ENCODE results near the gene TOM1. TPM values are rescaled to one million over a fixed set of nuclear protein-coding genes. Genes with fewer than 3 reads are reported as not detected.

Gene TOM1
- total and polyA plus RNA-seq, 3 donors from 2014 or later, result 65.7 to 68.0 (median 66.2) TPM

GRCh38 chr22:35386670-35387288 is 87.1 kb downstream of the TOM1 start:
- DNase-seq, result no peak
- no peaks in the 10 kb centered on the region for H3K36me3 ChIP-seq (ENCODE audit: low read depth, missing control alignments)
- intact Hi-C loops (cut with DNase I; ENCODE audit: low total_unique reads), result no loop called here
- 89 to 96% methylated on average over 9 to 17 of the region's 19 CpGs for WGBS, 2 donors
- no peak overlapping the region for H3K27ac ChIP-seq
- TF ChIP-seq CTCF (IDR thresholded peaks at IDR 0.05) (no peak), POLR2A (IDR thresholded peaks at IDR 0.05) (no peak)
- no peaks in the 10 kb centered on the region for H3K27me3 ChIP-seq
- H3K4me3 ChIP-seq, result no peak overlapping the region
- no peaks in the 10 kb centered on the region for H3K9me3 ChIP-seq
- H3K4me1 ChIP-seq, result peaks cover 11% of the 10 kb centered on the region

GRCh38 chr22:35390933-35391332 is 91.2 kb downstream of the TOM1 start:
- no peaks in the 10 kb centered on the region for H3K36me3 ChIP-seq (ENCODE audit: low read depth, missing control alignments)
- intact Hi-C loops (cut with DNase I; ENCODE audit: low total_unique reads), result no loop called here
- H3K4me3 ChIP-seq, result no peak overlapping the region
- whole genome bisulfite sequencing, 2 donors, result 87 to 88% methylated on average over 5 of the region's 5 CpGs
- H3K27ac ChIP-seq, result no peak overlapping the region
- H3K27me3 ChIP-seq, result no peaks in the 10 kb centered on the region
- H3K9me3 ChIP-seq, result no peaks in the 10 kb centered on the region
- DNase-seq, result no peak
- H3K4me1 ChIP-seq, result peaks cover 21% of the 10 kb centered on the region
- TF ChIP-seq CTCF (IDR thresholded peaks at IDR 0.05) (no peak), POLR2A (IDR thresholded peaks at IDR 0.05) (no peak)

- peak overlapping the region; percentile 76 to 81 for H3K27ac ChIP-seq
- no peaks in the 10 kb centered on the region for H3K36me3 ChIP-seq (ENCODE audit: low read depth, missing control alignments)
- peaks cover 31% of the 10 kb centered on the region for H3K4me1 ChIP-seq
- WGBS, 2 donors, result 84 to 93% methylated on average over 2 of the region's 2 CpGs
- DNase-seq, result no peak
- no peak overlapping the region for H3K4me3 ChIP-seq
- TF ChIP-seq CTCF (IDR thresholded peaks at IDR 0.05) (no peak), POLR2A (IDR thresholded peaks at IDR 0.05) (no peak)
- H3K9me3 ChIP-seq, result no peaks in the 10 kb centered on the region
- H3K27me3 ChIP-seq, result no peaks in the 10 kb centered on the region
- intact Hi-C loops (cut with DNase I; ENCODE audit: low total_unique reads), result no loop called here
Measured at GRCh38 chr22:35392357-35392756, 92.7 kb downstream of the TOM1 start.

GRCh38 chr22:35393116-35394010 is 93.7 kb downstream of the TOM1 start:
- H3K27ac ChIP-seq, result peak overlapping the region; percentile 76 to 81
- H3K4me3 ChIP-seq, result no peak overlapping the region
- H3K27me3 ChIP-seq, result no peaks in the 10 kb centered on the region
- H3K4me1 ChIP-seq, result peaks cover 35% of the 10 kb centered on the region
- WGBS, 2 donors, result 44 to 68% methylated on average over 14 to 16 of the region's 16 CpGs
- intact Hi-C loops (cut with DNase I; ENCODE audit: low total_unique reads), result no loop called here
- H3K9me3 ChIP-seq, result no peaks in the 10 kb centered on the region
- DNase-seq, result no peak
- no peak for TF ChIP-seq CTCF (IDR thresholded peaks at IDR 0.05)
- TF ChIP-seq POLR2A (IDR thresholded peaks at IDR 0.05), result no peak
- H3K36me3 ChIP-seq (ENCODE audit: low read depth, missing control alignments), result no peaks in the 10 kb centered on the region

All from testis (tissue), 3 donors.